Endothelial cell of umbilical vein (primary cell): ENCODE data around the gene IFNGR1. TPM values are rescaled to one million over a fixed set of nuclear protein-coding genes. Genes with fewer than 3 reads are reported as not detected.

ENCODE experiments used
- BruUV-seq: library from RNA; stranded (reverse); fragments of 400-500 nt; replicated peaks from 2 replicates; lab custom pipeline; 2021; lab: Mats Ljungman, UMichigan
- CTCF ChIA-PET: fragments of 300-600, 350-600 bp; sonication (Branson Sonifier 250); formaldehyde crosslinking; loops from one replicate; lab custom pipeline; 2021; ENCODE audit warnings: antibody characterized with exemption, inconsistent platforms; lab: Charles Lee
- POLR2A ChIA-PET: fragments of 300-600, 350-600 bp; sonication (Branson Sonifier 250); formaldehyde crosslinking; loops from one replicate; lab custom pipeline; 2021; ENCODE audit warnings: antibody characterized with exemption, inconsistent platforms; lab: Charles Lee
- DNase-seq: peaks from one replicate; pipeline ENCODE4 v3.0.0-alpha.2; 2011; ENCODE audit warnings: low read depth, low spot score
- FAIRE-seq: peaks from 2 replicates; lab custom pipeline; 2011; peaks lifted over from hg19 to GRCh38; lab: Jason Lieb, UNC
- H2AFZ ChIP-seq: 2 replicates; pipeline ENCODE4 v1.6.0; 2012; ENCODE audit warnings: low read depth, low read length, control low read depth, inconsistent platforms
- H3K27ac ChIP-seq: 2 replicates; pipeline ENCODE4 v1.5.1; 2011; ENCODE audit warnings: low read depth, mild to moderate bottlenecking, control low read depth, low read length, moderate library complexity; ENCODE audit not compliant: insufficient read depth
- H3K27me3 ChIP-seq, 2 experiments: 2 replicates each; pipeline versions ENCODE4 v1.6.0 to v1.6.1; 2011; ENCODE audit warnings: low read length in 2 of 2, mixed read lengths in 1 of 2; ENCODE audit not compliant: control insufficient read depth in 2 of 2, insufficient read depth in 2 of 2
- H3K36me3 ChIP-seq, 2 experiments: 2 replicates in 1 of 2; 3 replicates in 1 of 2; pipeline ENCODE4 v1.5.1; 2011; ENCODE audit warnings: low read length in 2 of 2, mild to moderate bottlenecking in 1 of 2, moderate library complexity in 1 of 2; ENCODE audit not compliant: control insufficient read depth in 2 of 2, insufficient read depth in 2 of 2; ENCODE audit errors: extremely low read depth in 1 of 2
- H3K4me1 ChIP-seq: 3 replicates; pipeline ENCODE4 v1.5.1; 2011; ENCODE audit warnings: mild to moderate bottlenecking, low read length; ENCODE audit not compliant: control insufficient read depth, insufficient read depth; ENCODE audit errors: extremely low read depth
- H3K4me2 ChIP-seq: 2 replicates; pipeline ENCODE4 v1.6.1; 2011; ENCODE audit warnings: low read length, control low read depth, mixed read lengths; ENCODE audit not compliant: insufficient read depth
- H3K4me3 ChIP-seq, 3 experiments: fragments of 200-600 bp in 1 of 3; sonication (generic), shearing (Covaris generic) in 1 of 3; replicated peaks in 1 of 3; 2 replicates each; pipeline ENCODE4 v1.5.1; 2011 to 2016; ENCODE audit warnings: control low read depth in 3 of 3, low read length in 3 of 3, mild to moderate bottlenecking in 2 of 3, inconsistent platforms in 1 of 3, low read depth in 1 of 3, moderate library complexity in 1 of 3; ENCODE audit not compliant: insufficient read depth in 1 of 3
- H3K79me2 ChIP-seq: 2 replicates; pipeline ENCODE4 v1.6.0; 2012; ENCODE audit warnings: low read length, inconsistent platforms; ENCODE audit not compliant: control insufficient read depth, insufficient read depth
- H3K9ac ChIP-seq: replicated peaks from 2 replicates; pipeline ENCODE3; 2011; ENCODE audit warnings: low read length, control low read depth; ENCODE audit not compliant: insufficient read depth; ENCODE audit errors: extremely low read depth
- H3K9me1 ChIP-seq: replicated peaks from 3 replicates; pipeline ENCODE4 v1.6.0; 2011; ENCODE audit warnings: mild to moderate bottlenecking, low read length; ENCODE audit not compliant: control insufficient read depth, insufficient read depth; ENCODE audit errors: extremely low read depth
- H3K9me3 ChIP-seq: replicated peaks from 2 replicates; pipeline ENCODE4 v1.5.1; 2012; ENCODE audit warnings: low read length, inconsistent platforms; ENCODE audit not compliant: control insufficient read depth, insufficient read depth
- H4K20me1 ChIP-seq: replicated peaks from 2 replicates; pipeline ENCODE3; 2011; ENCODE audit warnings: mild to moderate bottlenecking, low read length; ENCODE audit not compliant: control insufficient read depth, insufficient read depth; ENCODE audit errors: extremely low read depth
- CTCF ChIP-seq, 2 donors: IDR thresholded peaks; 1 replicate in 1 of 2; 2 replicates in 1 of 2; pipeline ENCODE4 v1.5.1; 2011; ENCODE audit warnings: low read length in 2 of 2, mild to moderate bottlenecking in 2 of 2, moderate library complexity in 2 of 2, control low read depth in 1 of 2, inconsistent platforms in 1 of 2, low read depth in 1 of 2; ENCODE audit not compliant: insufficient read depth in 1 of 2; ENCODE audit errors: extremely low read depth in 1 of 2
- EZH2 ChIP-seq: IDR thresholded peaks from 2 replicates; pipeline ENCODE4 v1.6.1; 2012; ENCODE audit warnings: borderline replicate concordance, low read depth, mild to moderate bottlenecking, moderate library complexity, low read length, inconsistent platforms; ENCODE audit not compliant: severe bottlenecking
- FOS ChIP-seq: IDR thresholded peaks from 2 replicates; pipeline ENCODE4 v1.6.1; 2011; ENCODE audit warnings: mild to moderate bottlenecking, low read length, moderate library complexity, borderline replicate concordance; ENCODE audit not compliant: insufficient read depth
- GATA2 ChIP-seq: IDR thresholded peaks from 2 replicates; pipeline ENCODE4 v1.7.0; 2011; ENCODE audit warnings: low read depth, mild to moderate bottlenecking, moderate library complexity, mixed read lengths, low read length; ENCODE audit not compliant: insufficient read length, insufficient read depth
- JUN ChIP-seq: IDR thresholded peaks from 2 replicates; pipeline ENCODE4 v1.6.1; 2011; ENCODE audit warnings: borderline replicate concordance, low read depth; ENCODE audit not compliant: insufficient read length, insufficient read depth
- MYC ChIP-seq: IDR thresholded peaks from one replicate; pipeline ENCODE4 v1.6.1; 2011; ENCODE audit warnings: mild to moderate bottlenecking, low read depth, low read length
- POLR2A ChIP-seq: IDR thresholded peaks from 2 replicates; pipeline ENCODE4 v1.6.1; 2012; ENCODE audit warnings: low read depth, mild to moderate bottlenecking, control low read depth, low read length
- POLR2AphosphoS5 ChIP-seq: IDR thresholded peaks from 2 replicates; pipeline ENCODE4 v1.6.1; 2012; ENCODE audit warnings: low read depth, mild to moderate bottlenecking, control low read depth, low read length, moderate library complexity; ENCODE audit not compliant: insufficient read depth
- dilution Hi-C: fragments of 300-500 bp; cut with MboI; formaldehyde crosslinking; loops from one replicate; pipeline ENCODE4 v1.15.0; 2019; ENCODE audit warnings: low sequenced_read_pairs; ENCODE audit not compliant: extremely low pct_ligation_motif_present
- intact Hi-C: fragments of 100-400 bp; cut with micrococcal nuclease; formaldehyde crosslinking; loops from one replicate; pipeline ENCODE4 v1.10.0; 2022
- polyA plus RNA-seq, 4 experiments: library from polyadenylated mRNA; depleted of rRNA in 3 of 4; stranded (reverse) in 3 of 4; unstranded in 1 of 4; fragments of >200 nt; gene quantifications; 2 replicates each; pipeline versions ENCODE4 v1.2.1 to v1.2.3, GENCODE V29; 2011 to 2012; ENCODE audit warnings: missing spikeins in 1 of 4
- total RNA-seq: library from RNA; stranded (reverse); gene quantifications from 2 replicates; pipeline ENCODE4 v1.2.3, GENCODE V29; 2021
- TF ChIP-seq, protein P1 (sequence below): IDR thresholded peaks from 2 replicates; pipeline ENCODE4 v1.6.1; 2011; ENCODE audit not compliant: insufficient read depth, insufficient read length

The IFNGR1 gene
- total and polyA plus RNA-seq, 2 donors (not counting 3 experiments of a cell fraction or from before 2014, with no cell fraction given) = 19.1 to 31.2 TPM

- Histone ChIP-seq H3K9me1 (no peaks in the 10 kb centered on the region), H3K79me2 (no peaks in the 10 kb centered on the region), H3K4me3 (no peak within 1 kb of the TSS), H4K20me1 (no peaks in the 10 kb centered on the region), H3K4me2 (no peak within 1 kb of the TSS), H3K27ac (no peak within 1 kb of the TSS), H3K9ac (no peak within 1 kb of the TSS), H3K27me3 (no peaks in the 10 kb centered on the region), H3K36me3 (no peaks in the 10 kb centered on the region), H3K9me3 (no peaks in the 10 kb centered on the region), H2AFZ (no peak within 1 kb of the TSS), H3K4me1 (no peaks in the 10 kb centered on the region)
- CTCF ChIA-PET = no interaction called here
- no peak for FAIRE-seq
- dilution Hi-C loops = no loop called here
- DNase-seq = no peak
- BruUV-seq = no TSS peak
- POLR2A ChIA-PET = no interaction called here
- intact Hi-C loops = no loop called here
- TF ChIP-seq, protein P1, sequence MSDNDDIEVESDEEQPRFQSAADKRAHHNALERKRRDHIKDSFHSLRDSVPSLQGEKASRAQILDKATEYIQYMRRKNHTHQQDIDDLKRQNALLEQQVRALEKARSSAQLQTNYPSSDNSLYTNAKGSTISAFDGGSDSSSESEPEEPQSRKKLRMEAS = no peak
- TF ChIP-seq EZH2 (no peak), MYC (no peak), FOS (no peak), CTCF (IDR thresholded peaks at IDR 0.05; ENCODE audit: extremely low read depth in 1 of 2, insufficient read depth in 1 of 2, low read depth in 1 of 2, low read length in 2 of 2) (no peak), POLR2A (no peak), JUN (no peak), POLR2AphosphoS5 (no peak), GATA2 (no peak)
Observed at GRCh38 chr6:137173501-137173900, 45.7 kb downstream of the IFNGR1 start, which contains the start of gene IL22RA2. IL22RA2 (minus strand) TSS chr6:137173644; CDS start chr6:137161749, 11,895 bp downstream.
